ENCODE data around the gene LPIN1.

The LPIN1 gene

GRCh38 chr2:11716689-11717321 is 29.6 kb upstream of the LPIN1 start:
- no peak for DNase-seq (ENCODE audit: low read depth)
- H3K4me3 ChIP-seq (ENCODE audit: low read depth, low read length), result no peak overlapping the region
- TF ChIP-seq MYC (IDR thresholded peaks at IDR 0.05; ENCODE audit: low read depth, low read length), result no peak

- no peak for DNase-seq (ENCODE audit: low read depth)
- no peak for TF ChIP-seq MAX (IDR thresholded peaks at IDR 0.05; ENCODE audit: low read depth, low read length)
- TF ChIP-seq POLR2A (IDR thresholded peaks at IDR 0.05; ENCODE audit: extremely low read depth, insufficient read length), result no peak
- no peak for TF ChIP-seq CTCF (IDR thresholded peaks at IDR 0.05; ENCODE audit: low read depth, low read length)
- no peak for TF ChIP-seq MYC (IDR thresholded peaks at IDR 0.05; ENCODE audit: low read depth, low read length)
Observed at GRCh38 chr2:11717623-11718022, 28.8 kb upstream of the LPIN1 start.

GRCh38 chr2:11718606-11719005 is 27.8 kb upstream of the LPIN1 start:
- TF ChIP-seq POLR2A (IDR thresholded peaks at IDR 0.05; ENCODE audit: extremely low read depth, insufficient read length) (no peak), MYC (IDR thresholded peaks at IDR 0.05; ENCODE audit: low read depth, low read length) (no peak), MAX (IDR thresholded peaks at IDR 0.05; ENCODE audit: low read depth, low read length) (no peak), CTCF (IDR thresholded peaks at IDR 0.05; ENCODE audit: low read depth, low read length) (no peak)
- DNase-seq (ENCODE audit: low read depth), result no peak

More at GRCh38 chr2:11717623-11718022, 28.8 kb upstream of the LPIN1 start:
- H3K4me3 ChIP-seq (ENCODE audit: low read depth, low read length), result no peak overlapping the region

DNA sequence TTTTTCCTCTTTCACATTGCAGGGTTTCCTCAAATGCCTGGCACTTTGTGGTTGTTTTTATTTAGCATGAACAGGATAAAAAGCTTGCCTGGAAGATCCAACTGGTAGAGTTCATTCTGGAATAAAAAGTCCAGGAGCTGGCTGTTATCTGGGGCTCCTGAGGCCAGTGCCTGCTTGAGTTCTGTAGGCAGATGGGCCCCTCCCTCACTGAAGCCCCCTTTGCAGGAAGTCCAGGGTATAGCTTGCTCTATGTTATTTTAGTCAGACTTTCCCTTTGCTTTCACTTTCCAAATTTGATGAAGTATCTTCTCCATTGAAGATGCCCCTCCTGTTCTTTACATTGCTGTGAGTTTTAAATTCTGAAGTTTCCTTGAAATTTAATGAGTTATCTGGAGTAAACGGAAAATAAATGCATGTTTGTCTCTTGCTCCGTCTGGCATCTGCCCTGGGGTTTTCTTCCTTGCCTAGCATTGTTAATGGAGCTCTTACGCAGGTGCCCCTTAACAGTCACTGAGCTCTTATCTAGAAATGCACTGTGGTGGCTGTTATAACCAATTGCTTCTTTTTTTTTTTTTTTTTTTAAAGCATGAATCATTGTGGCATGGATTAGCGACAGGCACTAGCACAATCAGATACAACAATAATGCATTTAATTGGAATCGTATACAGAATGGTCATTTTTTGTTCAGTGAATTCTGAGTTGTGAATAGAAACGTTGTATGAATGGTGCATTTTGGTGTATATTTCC is 27.0 kb upstream of the LPIN1 start:
- no peak for TF ChIP-seq CTCF (IDR thresholded peaks at IDR 0.05; ENCODE audit: low read depth, low read length)
- TF ChIP-seq MYC (IDR thresholded peaks at IDR 0.05; ENCODE audit: low read depth, low read length), result no peak
- no peak for TF ChIP-seq MAX (IDR thresholded peaks at IDR 0.05; ENCODE audit: low read depth, low read length)
- no peak for TF ChIP-seq POLR2A (IDR thresholded peaks at IDR 0.05; ENCODE audit: extremely low read depth, insufficient read length)
- no peak overlapping the region for H3K4me3 ChIP-seq (ENCODE audit: low read depth, low read length)
- no peak for DNase-seq (ENCODE audit: low read depth)

More at GRCh38 chr2:11718606-11719005, 27.8 kb upstream of the LPIN1 start:
- no peak overlapping the region for H3K4me3 ChIP-seq (ENCODE audit: low read depth, low read length)

GRCh38 chr2:11720752-11721151 is 25.7 kb upstream of the LPIN1 start:
- TF ChIP-seq MAX (IDR thresholded peaks at IDR 0.05; ENCODE audit: low read depth, low read length), result no peak
- no peak for TF ChIP-seq CTCF (IDR thresholded peaks at IDR 0.05; ENCODE audit: low read depth, low read length)
- no peak for TF ChIP-seq POLR2A (IDR thresholded peaks at IDR 0.05; ENCODE audit: extremely low read depth, insufficient read length)
- no peak for TF ChIP-seq MYC (IDR thresholded peaks at IDR 0.05; ENCODE audit: low read depth, low read length)
- no peak overlapping the region for H3K4me3 ChIP-seq (ENCODE audit: low read depth, low read length)
- DNase-seq (ENCODE audit: low read depth), result no peak

- no peak for DNase-seq (ENCODE audit: low read depth)
- TF ChIP-seq POLR2A (IDR thresholded peaks at IDR 0.05; ENCODE audit: extremely low read depth, insufficient read length) (no peak), MAX (IDR thresholded peaks at IDR 0.05; ENCODE audit: low read depth, low read length) (no peak), CTCF (IDR thresholded peaks at IDR 0.05; ENCODE audit: low read depth, low read length) (no peak), MYC (IDR thresholded peaks at IDR 0.05; ENCODE audit: low read depth, low read length) (no peak)
- H3K4me3 ChIP-seq (ENCODE audit: low read depth, low read length), result no peak overlapping the region
Observed at GRCh38 chr2:11722292-11723060, 24.0 kb upstream of the LPIN1 start.

Measured in NB4 (cell line).